ENCODE results near the gene SUPT3H.
"Not testable (repeated sequence)": the region's sequence is repeated elsewhere in the genome, so short reads cannot be mapped to it uniquely, and the experiment has no call there.

Gene SUPT3H

GRCh38 chr6:45104429-45104828, 273.3 kb downstream of the SUPT3H start:
- DNase-seq: no peak

- no peak for DNase-seq
Observed at GRCh38 chr6:45098256-45098655, 279.5 kb downstream of the SUPT3H start.

GRCh38 chr6:45094831-45095230, 282.9 kb downstream of the SUPT3H start:
- no peak for DNase-seq

GRCh38 chr6:45092135-45092534, 285.6 kb downstream of the SUPT3H start:
- no peak for DNase-seq

GRCh38 chr6:45086360-45087084, 291.2 kb downstream of the SUPT3H start:
- no peak for DNase-seq

- DNase-seq: no peak
Observed at GRCh38 chr6:45084257-45084656, 293.5 kb downstream of the SUPT3H start.

- DNase-seq: no peak
Observed at GRCh38 chr6:45082091-45082490, 295.6 kb downstream of the SUPT3H start.

GRCh38 chr6:45081634-45082033, 296.1 kb downstream of the SUPT3H start:
- no peak for DNase-seq

- no peak for DNase-seq
Observed at GRCh38 chr6:45078432-45078831, 299.3 kb downstream of the SUPT3H start.

GRCh38 chr6:45076217-45076930, 301.4 kb downstream of the SUPT3H start:
- DNase-seq: peak; percentile 75

- no peak for DNase-seq
Observed at GRCh38 chr6:45075246-45075645, 302.5 kb downstream of the SUPT3H start.

- DNase-seq: no peak
Observed at GRCh38 chr6:45074439-45074838, 303.3 kb downstream of the SUPT3H start.

GRCh38 chr6:45073771-45074170, 304.0 kb downstream of the SUPT3H start:
- DNase-seq: no peak

GRCh38 chr6:45072673-45073072, 305.1 kb downstream of the SUPT3H start:
- DNase-seq: no peak

GRCh38 chr6:45072016-45072415, 305.7 kb downstream of the SUPT3H start:
- DNase-seq: no peak

- DNase-seq: no peak
Observed at GRCh38 chr6:45069091-45069490, 308.6 kb downstream of the SUPT3H start.

- DNase-seq: not testable (repeated sequence)
Observed at GRCh38 chr6:45067446-45067845, 310.3 kb downstream of the SUPT3H start.

GRCh38 chr6:45062659-45063058, 315.1 kb downstream of the SUPT3H start:
- DNase-seq: not testable (repeated sequence)

GRCh38 chr6:45057711-45058110, 320.0 kb downstream of the SUPT3H start:
- DNase-seq: no peak

- no peak for DNase-seq
Observed at GRCh38 chr6:45054610-45055009, 323.1 kb downstream of the SUPT3H start.

GRCh38 chr6:45052325-45052724, 325.4 kb downstream of the SUPT3H start:
- no peak for DNase-seq

GRCh38 chr6:45049188-45049843, 328.4 kb downstream of the SUPT3H start:
- no peak for DNase-seq

GRCh38 chr6:45047573-45047972, 330.2 kb downstream of the SUPT3H start:
- DNase-seq: no peak

- DNase-seq: no peak
Observed at GRCh38 chr6:45045253-45045601, 332.5 kb downstream of the SUPT3H start.

All from retina (tissue), 1 donor.